ENCODE results near the gene EXD2. TPM values are rescaled to one million over a fixed set of nuclear protein-coding genes. Genes with fewer than 3 reads are reported as not detected.
"Not testable (repeated sequence)": the region's sequence is repeated elsewhere in the genome, so short reads cannot be mapped to it uniquely, and the experiment has no call there.

Gene EXD2
- total RNA-seq, 1 donor from 2014 or later = 25.2 TPM

DNA sequence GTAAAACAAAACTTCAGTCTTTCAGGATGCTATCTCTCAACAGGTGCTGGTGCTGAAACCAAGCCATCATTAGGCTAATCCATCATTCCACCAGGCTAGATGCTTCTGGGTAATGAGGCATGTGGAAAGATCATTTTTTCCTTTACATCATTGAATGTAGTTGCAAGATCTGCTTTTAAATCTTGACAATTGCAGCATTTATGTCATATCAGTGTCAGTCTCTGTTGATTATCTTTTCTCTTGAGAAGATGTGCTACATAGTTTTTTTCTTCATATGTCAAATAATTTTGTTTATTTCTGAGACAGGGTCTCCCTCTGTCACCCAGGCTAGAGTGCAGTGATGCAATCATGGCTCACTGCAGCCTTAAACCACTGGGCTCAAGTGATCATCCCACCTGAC, 16.2 kb upstream of the EXD2 start:
- DNase-seq (no peak), ATAC-seq (no peak)
- Histone ChIP-seq H3K4me3 (no peak overlapping the region), H3K9me3 (no peaks in the 10 kb centered on the region), H3K27ac (no peak overlapping the region), H3K4me1 (no peaks in the 10 kb centered on the region), H3K27me3 (no peaks in the 10 kb centered on the region), H3K36me3 (no peaks in the 10 kb centered on the region)
- intact Hi-C loops (cut with DNase I) = no loop called here
- TF ChIP-seq, protein P1, sequence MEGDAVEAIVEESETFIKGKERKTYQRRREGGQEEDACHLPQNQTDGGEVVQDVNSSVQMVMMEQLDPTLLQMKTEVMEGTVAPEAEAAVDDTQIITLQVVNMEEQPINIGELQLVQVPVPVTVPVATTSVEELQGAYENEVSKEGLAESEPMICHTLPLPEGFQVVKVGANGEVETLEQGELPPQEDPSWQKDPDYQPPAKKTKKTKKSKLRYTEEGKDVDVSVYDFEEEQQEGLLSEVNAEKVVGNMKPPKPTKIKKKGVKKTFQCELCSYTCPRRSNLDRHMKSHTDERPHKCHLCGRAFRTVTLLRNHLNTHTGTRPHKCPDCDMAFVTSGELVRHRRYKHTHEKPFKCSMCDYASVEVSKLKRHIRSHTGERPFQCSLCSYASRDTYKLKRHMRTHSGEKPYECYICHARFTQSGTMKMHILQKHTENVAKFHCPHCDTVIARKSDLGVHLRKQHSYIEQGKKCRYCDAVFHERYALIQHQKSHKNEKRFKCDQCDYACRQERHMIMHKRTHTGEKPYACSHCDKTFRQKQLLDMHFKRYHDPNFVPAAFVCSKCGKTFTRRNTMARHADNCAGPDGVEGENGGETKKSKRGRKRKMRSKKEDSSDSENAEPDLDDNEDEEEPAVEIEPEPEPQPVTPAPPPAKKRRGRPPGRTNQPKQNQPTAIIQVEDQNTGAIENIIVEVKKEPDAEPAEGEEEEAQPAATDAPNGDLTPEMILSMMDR (IDR thresholded peaks at IDR 0.05) = no peak

GRCh38 chr14:69181491-69181890, 9.8 kb upstream of the EXD2 start:
- Histone ChIP-seq H3K4me3 (no peak overlapping the region), H3K27ac (no peak overlapping the region), H3K9me3 (no peaks in the 10 kb centered on the region), H3K4me1 (no peaks in the 10 kb centered on the region), H3K36me3 (no peaks in the 10 kb centered on the region), H3K27me3 (no peaks in the 10 kb centered on the region)
- no peak for ATAC-seq
- intact Hi-C loops (cut with DNase I) = no loop called here
- DNase-seq = no peak
- TF ChIP-seq, protein P1 (IDR thresholded peaks at IDR 0.05) = no peak

DNA sequence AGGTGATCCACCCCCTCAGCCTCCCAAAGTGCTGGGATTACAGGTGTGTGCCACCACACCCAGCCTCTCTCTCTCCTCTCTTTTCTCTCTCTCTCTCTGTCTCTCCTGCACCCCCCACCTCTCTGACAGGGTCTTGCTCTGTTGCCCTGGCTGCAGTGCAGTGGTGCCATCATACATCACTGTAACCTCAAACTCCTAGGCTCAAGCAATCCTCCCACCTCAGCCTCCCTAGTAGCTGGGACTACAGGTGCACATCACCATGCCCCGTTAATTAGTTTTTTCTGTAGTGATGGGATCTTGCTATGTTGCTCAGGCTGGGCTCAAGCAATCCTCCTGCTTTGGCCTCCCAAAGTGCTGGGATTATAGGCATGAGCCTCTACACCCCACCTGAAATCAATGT, 8.7 kb upstream of the EXD2 start:
- H3K9me3 ChIP-seq; H3K27me3 ChIP-seq; ATAC-seq; H3K4me3 ChIP-seq; H3K27ac ChIP-seq; H3K36me3 ChIP-seq; H3K4me1 ChIP-seq; intact Hi-C loops (cut with DNase I); DNase-seq: not testable (repeated sequence)

- H3K27ac ChIP-seq = no peak overlapping the region
- intact Hi-C loops (cut with DNase I) = no loop called here
- H3K9me3 ChIP-seq = no peaks in the 10 kb centered on the region
- no peak for DNase-seq
- H3K4me3 ChIP-seq = no peak overlapping the region
- no peaks in the 10 kb centered on the region for H3K36me3 ChIP-seq
- no peaks in the 10 kb centered on the region for H3K4me1 ChIP-seq
- H3K27me3 ChIP-seq = no peaks in the 10 kb centered on the region
- TF ChIP-seq, protein P1 (IDR thresholded peaks at IDR 0.05) = no peak
- peak; percentile 90 for ATAC-seq
Observed at GRCh38 chr14:69183735-69184134, 7.6 kb upstream of the EXD2 start.

DNA sequence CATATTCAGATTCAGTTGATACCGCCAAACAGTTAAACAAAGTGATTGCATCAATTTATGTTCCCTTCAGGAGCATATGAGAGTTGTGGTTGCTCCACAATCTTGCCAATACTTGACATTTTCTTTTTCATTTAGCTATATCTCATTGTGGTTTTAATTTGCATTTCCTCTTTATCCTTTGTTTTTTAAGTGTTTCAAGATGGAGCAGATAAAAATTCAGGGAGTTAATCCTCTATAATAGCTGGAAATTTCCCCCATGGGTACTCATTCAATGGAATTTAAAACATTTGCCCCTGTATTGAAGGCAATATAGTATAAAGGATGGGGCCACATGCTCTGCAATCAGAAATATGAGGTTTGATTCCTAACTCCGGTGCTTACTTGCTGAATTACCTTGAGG, 1.1 kb upstream of the EXD2 start:
- Histone ChIP-seq H3K9me3 (no peaks in the 10 kb centered on the region), H3K36me3 (no peaks in the 10 kb centered on the region), H3K27me3 (no peaks in the 10 kb centered on the region), H3K4me1 (no peaks in the 10 kb centered on the region), H3K27ac (no peak overlapping the region), H3K4me3 (no peak overlapping the region)
- ATAC-seq (no peak), DNase-seq (no peak)
- TF ChIP-seq, protein P1 (IDR thresholded peaks at IDR 0.05) = no peak
- intact Hi-C loops (cut with DNase I) = no loop called here

- intact Hi-C loops (cut with DNase I) = no loop called here
- H3K9me3 ChIP-seq = no peaks in the 10 kb centered on the region
- no peaks in the 10 kb centered on the region for H3K27me3 ChIP-seq
- no peaks in the 10 kb centered on the region for H3K36me3 ChIP-seq
- no peak for DNase-seq
- no peak overlapping the region for H3K4me3 ChIP-seq
- no peaks in the 10 kb centered on the region for H3K4me1 ChIP-seq
- ATAC-seq = no peak
- TF ChIP-seq, protein P1 (IDR thresholded peaks at IDR 0.05) = no peak
- no peak overlapping the region for H3K27ac ChIP-seq
Observed at GRCh38 chr14:69193721-69194120, 2.4 kb downstream of the EXD2 start.
